ENCODE results near the gene PPIL4. TPM values are rescaled to one million over a fixed set of nuclear protein-coding genes. Genes with fewer than 3 reads are reported as not detected.
A peak's percentile ranks its signal among the peaks of the same experiment; 100 is the strongest.

The PPIL4 gene
- total and polyA plus RNA-seq, 2 experiments from 2014 or later: 35.1 to 47.3 TPM

GRCh38 chr6:149458196-149458595, 87.6 kb downstream of the PPIL4 start (continued):
- no peak for TF ChIP-seq JUNB (IDR thresholded peaks at IDR 0.05; ENCODE audit: unreplicated experiment)
- TF ChIP-seq EZH2 (IDR thresholded peaks at IDR 0.05; ENCODE audit: low read depth, unreplicated experiment): no peak
- no peak for TF ChIP-seq POLR2AphosphoS5 (IDR thresholded peaks at IDR 0.05; ENCODE audit: low read depth)
- TF ChIP-seq REST (IDR thresholded peaks at IDR 0.05; ENCODE audit: unreplicated experiment): no peak
- no peak for TF ChIP-seq ZNF331 (CRISPR knock-in tag; IDR thresholded peaks at IDR 0.05; ENCODE audit: low read depth)
- TF ChIP-seq STAT1 (IDR thresholded peaks at IDR 0.05; ENCODE audit: unreplicated experiment): no peak
- no peak for TF ChIP-seq EZH2phosphoT487 (IDR thresholded peaks at IDR 0.05; ENCODE audit: unreplicated experiment)
- TF ChIP-seq CTCF (conservative IDR thresholded peaks at IDR 0.05; ENCODE audit: low read depth in 2 of 2): no peak

- H2AFZ ChIP-seq: peak overlapping the region; percentile 90; the same call in 1 of the 2 replicates
- no peaks in the 10 kb centered on the region for H3K4me1 Mint-ChIP-seq
- H3K4me3 ChIP-seq: no peak overlapping the region
- no peaks in the 10 kb centered on the region for H3K36me3 Mint-ChIP-seq (ENCODE audit: low read depth)
- no peak overlapping the region for H3K27ac Mint-ChIP-seq
- peaks cover 15% of the 10 kb centered on the region for H3K27me3 ChIP-seq (ENCODE audit: insufficient read depth)
- no peaks in the 10 kb centered on the region for H3K79me2 ChIP-seq (replicated peaks; ENCODE audit: insufficient read depth)
- no peaks in the 10 kb centered on the region for H3K9me3 Mint-ChIP-seq
- DNase-seq (ENCODE audit: low spot score) (no peak), ATAC-seq (no peak)
- H3K27ac ChIP-seq (ENCODE audit: low read depth): no peak overlapping the region
- no peaks in the 10 kb centered on the region for H3K9me2 ChIP-seq (ENCODE audit: insufficient read depth)
- no peaks in the 10 kb centered on the region for H3K36me3 ChIP-seq (ENCODE audit: insufficient read depth)
- no peaks in the 10 kb centered on the region for H3K4me1 ChIP-seq (ENCODE audit: insufficient read depth)
- H3K4me2 ChIP-seq: no peak overlapping the region
- peaks cover 2% of the 10 kb centered on the region for H3K27me3 Mint-ChIP-seq (ENCODE audit: insufficient read depth, low read depth, poor library complexity)
- no peaks in the 10 kb centered on the region for H3F3A ChIP-seq (replicated peaks; ENCODE audit: low read depth)
- H3K4me3 Mint-ChIP-seq: no peak overlapping the region
- no peaks in the 10 kb centered on the region for H4K20me1 ChIP-seq (replicated peaks; ENCODE audit: insufficient read depth)
- no peak for TF ChIP-seq STAT1 (IDR thresholded peaks at IDR 0.05; ENCODE audit: unreplicated experiment)
- TF ChIP-seq, protein P1, sequence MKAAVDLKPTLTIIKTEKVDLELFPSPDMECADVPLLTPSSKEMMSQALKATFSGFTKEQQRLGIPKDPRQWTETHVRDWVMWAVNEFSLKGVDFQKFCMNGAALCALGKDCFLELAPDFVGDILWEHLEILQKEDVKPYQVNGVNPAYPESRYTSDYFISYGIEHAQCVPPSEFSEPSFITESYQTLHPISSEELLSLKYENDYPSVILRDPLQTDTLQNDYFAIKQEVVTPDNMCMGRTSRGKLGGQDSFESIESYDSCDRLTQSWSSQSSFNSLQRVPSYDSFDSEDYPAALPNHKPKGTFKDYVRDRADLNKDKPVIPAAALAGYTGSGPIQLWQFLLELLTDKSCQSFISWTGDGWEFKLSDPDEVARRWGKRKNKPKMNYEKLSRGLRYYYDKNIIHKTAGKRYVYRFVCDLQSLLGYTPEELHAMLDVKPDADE (IDR thresholded peaks at IDR 0.05): no peak
- TF ChIP-seq CTCF (conservative IDR thresholded peaks at IDR 0.05; ENCODE audit: low read depth in 2 of 2): no peak
- no peak for TF ChIP-seq POLR2AphosphoS5 (IDR thresholded peaks at IDR 0.05; ENCODE audit: low read depth)
- no peak for TF ChIP-seq JUNB (IDR thresholded peaks at IDR 0.05; ENCODE audit: unreplicated experiment)
- no peak for TF ChIP-seq EZH2 (IDR thresholded peaks at IDR 0.05; ENCODE audit: low read depth, unreplicated experiment)
- TF ChIP-seq NANOG (IDR thresholded peaks at IDR 0.05; ENCODE audit: borderline replicate concordance): no peak
- no peak for TF ChIP-seq ZNF114 (CRISPR knock-in tag; IDR thresholded peaks at IDR 0.05)
- TF ChIP-seq REST (IDR thresholded peaks at IDR 0.05; ENCODE audit: unreplicated experiment): no peak
Observed at GRCh38 chr6:149457316-149457884, 88.4 kb downstream of the PPIL4 start.

All from GM23338 (cell line).